Breast epithelium (tissue), 4 donors: ENCODE measurements around the gene WDR54. TPM values are rescaled to one million over a fixed set of nuclear protein-coding genes. Genes with fewer than 3 reads are reported as not detected.
"Not testable (repeated sequence)": the region's sequence is repeated elsewhere in the genome, so short reads cannot be mapped to it uniquely, and the experiment has no call there.

Experiments
- DNase-seq, 2 donors: peaks; one replicate each; pipeline ENCODE4 v3.0.0-alpha.2; 2019; ENCODE audit warnings: low spot score in 2 of 2
- H3K27ac ChIP-seq, 2 donors: fragments of 200-600 bp; sonication (generic) in 1 of 2; one replicate each; pipeline ENCODE4 v1.5.1; 2016 to 2019; ENCODE audit warnings: mild to moderate bottlenecking in 1 of 2
- H3K27me3 ChIP-seq, 2 donors: fragments of 200-600 bp; sonication (generic) in 1 of 2; one replicate each; pipeline versions ENCODE4 v1.5.1 to v1.6.0; 2017 to 2019; ENCODE audit warnings: control low read depth in 1 of 2, mild to moderate bottlenecking in 1 of 2
- H3K36me3 ChIP-seq: fragments of 200-600 bp; one replicate; pipeline ENCODE4 v1.5.1; 2019
- H3K4me1 ChIP-seq, 2 donors: fragments of 200-600 bp; sonication (generic); one replicate each; pipeline ENCODE4 v1.5.1; 2016 to 2019; ENCODE audit warnings: control low read depth in 1 of 2
- H3K4me3 ChIP-seq, 3 donors: fragments of 200-600 bp; sonication (generic); 1 replicate in 2 of 3; 2 replicates in 1 of 3; pipeline ENCODE4 v1.5.1; 2016 to 2019; ENCODE audit warnings: mild to moderate bottlenecking in 3 of 3, moderate library complexity in 2 of 3
- H3K9me3 ChIP-seq, 2 donors: fragments of 200-600 bp; sonication (generic) in 1 of 2; one replicate each; pipeline ENCODE4 v1.5.1; 2016 to 2019; ENCODE audit warnings: control low read depth in 1 of 2
- CTCF ChIP-seq, 3 donors: fragments of 450-650 bp; IDR thresholded peaks; one replicate each; pipeline ENCODE4 v1.5.1; 2016 to 2017; ENCODE audit warnings: antibody characterized with exemption in 3 of 3, mild to moderate bottlenecking in 3 of 3, moderate library complexity in 3 of 3
- POLR2A ChIP-seq: fragments of 450-650 bp; IDR thresholded peaks from one replicate; pipeline ENCODE4 v1.6.1; 2016; ENCODE audit warnings: antibody characterized with exemption, mild to moderate bottlenecking, moderate library complexity
- POLR2AphosphoS5 ChIP-seq, 3 donors: sonication (generic); formaldehyde crosslinking; IDR thresholded peaks; one replicate each; pipeline ENCODE4 v1.6.1; 2017; ENCODE audit warnings: antibody characterized with exemption in 3 of 3
- intact Hi-C: fragments of 100-400 bp; cut with DNase I; formaldehyde crosslinking; loops from one replicate; pipeline ENCODE4 v1.15.1; 2023; ENCODE audit warnings: low total_unique reads
- total RNA-seq, 3 donors: library from RNA; depleted of rRNA; stranded (reverse); fragments of >200 nt; gene quantifications; one replicate each; pipeline ENCODE4 v1.1.0, GENCODE V29; 2016

The WDR54 gene
- total RNA-seq, 3 donors from 2014 or later = 6.7 to 13.1 (median 9.4) TPM

- peaks cover 0 to 5% of the 10 kb centered on the region in 2 donors for H3K4me1 ChIP-seq
- no peak overlapping the region for H3K27ac ChIP-seq
- H3K4me3 ChIP-seq = no peak overlapping the region
- intact Hi-C loops = no loop called here
- DNase-seq = no peak
- TF ChIP-seq POLR2AphosphoS5 (IDR thresholded peaks at IDR 0.05) (no peak), POLR2A (no peak), CTCF (IDR thresholded peaks at IDR 0.05) (no peak)
- no peaks in the 10 kb centered on the region for H3K9me3 ChIP-seq
- no peaks in the 10 kb centered on the region for H3K36me3 ChIP-seq
- no peaks in the 10 kb centered on the region for H3K27me3 ChIP-seq
These were observed 3.8 kb upstream of the WDR54 start for GRCh38 chr2:74417763-74418162.

GRCh38 chr2:74418312-74418711, 3.2 kb upstream of the WDR54 start:
- Histone ChIP-seq H3K9me3 (no peaks in the 10 kb centered on the region), H3K4me3 (no peak overlapping the region), H3K36me3 (no peaks in the 10 kb centered on the region), H3K27me3 (no peaks in the 10 kb centered on the region), H3K4me1 (peaks cover 0 to 5% of the 10 kb centered on the region in 2 donors), H3K27ac (no peak overlapping the region)
- TF ChIP-seq CTCF (IDR thresholded peaks at IDR 0.05) (no peak), POLR2A (no peak), POLR2AphosphoS5 (IDR thresholded peaks at IDR 0.05) (no peak)
- no peak for DNase-seq
- intact Hi-C loops = no loop called here

GRCh38 chr2:74419345-74419744, 2.2 kb upstream of the WDR54 start:
- H3K27ac ChIP-seq = no peak overlapping the region
- no peak overlapping the region for H3K4me3 ChIP-seq
- H3K9me3 ChIP-seq = no peaks in the 10 kb centered on the region
- no peaks in the 10 kb centered on the region for H3K27me3 ChIP-seq
- DNase-seq = no peak
- peaks cover 0 to 2% of the 10 kb centered on the region in 2 donors for H3K4me1 ChIP-seq
- TF ChIP-seq POLR2AphosphoS5 (IDR thresholded peaks at IDR 0.05) = no peak
- no peak for TF ChIP-seq CTCF (IDR thresholded peaks at IDR 0.05)
- no peak for TF ChIP-seq POLR2A
- intact Hi-C loops = no loop called here
- H3K36me3 ChIP-seq = no peaks in the 10 kb centered on the region

- Histone ChIP-seq H3K4me3 (no peak overlapping the region), H3K27ac (no peak overlapping the region), H3K4me1 (no peaks in the 10 kb centered on the region), H3K27me3 (no peaks in the 10 kb centered on the region), H3K9me3 (no peaks in the 10 kb centered on the region), H3K36me3 (no peaks in the 10 kb centered on the region)
- TF ChIP-seq POLR2AphosphoS5 (IDR thresholded peaks at IDR 0.05) (no peak), POLR2A (no peak), CTCF (IDR thresholded peaks at IDR 0.05) (no peak)
- DNase-seq = no peak
- intact Hi-C loops = no loop called here
These were observed 1.5 kb upstream of the WDR54 start for GRCh38 chr2:74420006-74420405.

GRCh38 chr2:74420443-74421103, 957 bp upstream of the WDR54 start:
- peak overlapping the region in 1 of 2 donors; percentile 85 for H3K27ac ChIP-seq
- peak overlapping the region; percentile 55 to 74 (median 73) for H3K4me3 ChIP-seq
- DNase-seq, H3K4me1 ChIP-seq, H3K9me3 ChIP-seq, intact Hi-C loops, H3K27me3 ChIP-seq, H3K36me3 ChIP-seq: not testable (repeated sequence)
